ENCODE data around the gene SPATA32. TPM values are rescaled to one million over a fixed set of nuclear protein-coding genes. Genes with fewer than 3 reads are reported as not detected.
A peak's percentile ranks its signal among the peaks of the same experiment; 100 is the strongest.

Gene SPATA32
- total and polyA plus RNA-seq, 2 donors, result 0.05 to 0.21 TPM

- Histone ChIP-seq H3K27me3 (ENCODE audit: control insufficient read depth in 2 of 2, insufficient read depth in 1 of 2, low read length in 1 of 2) (no peaks in the 10 kb centered on the region), H3K27ac (ENCODE audit: low read depth in 1 of 2, low read length in 1 of 2) (peak overlapping the region; percentile 94 to 100), H3K4me3 (ENCODE audit: low read length in 2 of 2) (peak overlapping the region in 1 of 2 donors; percentile 83), H3K36me3 (ENCODE audit: control insufficient read depth in 2 of 2, insufficient read depth in 2 of 2, low read length in 1 of 2) (peaks cover 65 to 74% of the 10 kb centered on the region in 2 donors), H3K4me1 (ENCODE audit: control insufficient read depth in 2 of 2, insufficient read depth in 2 of 2, low read length in 2 of 2) (peaks cover 36 to 50% of the 10 kb centered on the region in 2 donors), H3K9me3 (ENCODE audit: control insufficient read depth in 2 of 2, insufficient read depth in 1 of 2, low read length in 1 of 2) (peaks cover 0 to 10% of the 10 kb centered on the region in 2 donors)
- no peak for DNase-seq (ENCODE audit: low read depth in 6 of 9, low spot score in 9 of 9)
- 95% methylated on average over 8 of the region's 8 CpGs for WGBS
Measured at GRCh38 chr17:45246338-45246737, 15.6 kb downstream of the SPATA32 start.

- Histone ChIP-seq H3K4me3 (ENCODE audit: low read length in 2 of 2) (no peak overlapping the region), H3K36me3 (ENCODE audit: control insufficient read depth in 2 of 2, insufficient read depth in 2 of 2, low read length in 1 of 2) (peaks cover 74 to 75% of the 10 kb centered on the region in 2 donors), H3K4me1 (ENCODE audit: control insufficient read depth in 2 of 2, insufficient read depth in 2 of 2, low read length in 2 of 2) (peaks cover 26 to 37% of the 10 kb centered on the region in 2 donors), H3K27ac (ENCODE audit: low read depth in 1 of 2, low read length in 1 of 2) (no peak overlapping the region), H3K27me3 (ENCODE audit: control insufficient read depth in 2 of 2, insufficient read depth in 1 of 2, low read length in 1 of 2) (no peaks in the 10 kb centered on the region), H3K9me3 (ENCODE audit: control insufficient read depth in 2 of 2, insufficient read depth in 1 of 2, low read length in 1 of 2) (peaks cover 0 to 4% of the 10 kb centered on the region in 2 donors)
- DNase-seq (ENCODE audit: low read depth in 6 of 9, low spot score in 9 of 9), result no peak
- 96% methylated on average over 21 of the region's 21 CpGs for WGBS
Measured at GRCh38 chr17:45244725-45245656, 16.9 kb downstream of the SPATA32 start.

- H3K36me3 ChIP-seq (ENCODE audit: control insufficient read depth in 2 of 2, insufficient read depth in 2 of 2, low read length in 1 of 2), result peaks cover 78 to 82% of the 10 kb centered on the region in 2 donors
- no peaks in the 10 kb centered on the region for H3K27me3 ChIP-seq (ENCODE audit: control insufficient read depth in 2 of 2, insufficient read depth in 1 of 2, low read length in 1 of 2)
- H3K4me3 ChIP-seq (ENCODE audit: low read length in 2 of 2), result no peak overlapping the region
- no peak overlapping the region for H3K27ac ChIP-seq (ENCODE audit: low read depth in 1 of 2, low read length in 1 of 2)
- peaks cover 0 to 4% of the 10 kb centered on the region in 2 donors for H3K9me3 ChIP-seq (ENCODE audit: control insufficient read depth in 2 of 2, insufficient read depth in 1 of 2, low read length in 1 of 2)
- DNase-seq (ENCODE audit: low read depth in 6 of 9, low spot score in 9 of 9), result no peak
- H3K4me1 ChIP-seq (ENCODE audit: control insufficient read depth in 2 of 2, insufficient read depth in 2 of 2, low read length in 2 of 2), result peaks cover 14 to 25% of the 10 kb centered on the region in 2 donors
- 96% methylated on average over 18 of the region's 18 CpGs for WGBS
Measured at GRCh38 chr17:45243750-45244149, 18.1 kb downstream of the SPATA32 start.

- H3K27ac ChIP-seq (ENCODE audit: low read depth in 1 of 2, low read length in 1 of 2), result no peak overlapping the region
- no peak overlapping the region for H3K4me3 ChIP-seq (ENCODE audit: low read length in 2 of 2)
- H3K36me3 ChIP-seq (ENCODE audit: control insufficient read depth in 2 of 2, insufficient read depth in 2 of 2, low read length in 1 of 2), result peaks cover 94 to 99% of the 10 kb centered on the region in 2 donors
- peaks cover 0 to 4% of the 10 kb centered on the region in 2 donors for H3K9me3 ChIP-seq (ENCODE audit: control insufficient read depth in 2 of 2, insufficient read depth in 1 of 2, low read length in 1 of 2)
- 96% methylated on average over 18 of the region's 18 CpGs for WGBS
- no peaks in the 10 kb centered on the region for H3K27me3 ChIP-seq (ENCODE audit: control insufficient read depth in 2 of 2, insufficient read depth in 1 of 2, low read length in 1 of 2)
- H3K4me1 ChIP-seq (ENCODE audit: control insufficient read depth in 2 of 2, insufficient read depth in 2 of 2, low read length in 2 of 2), result peaks cover 11 to 14% of the 10 kb centered on the region in 2 donors
- DNase-seq (ENCODE audit: low read depth in 6 of 9, low spot score in 9 of 9), result no peak
Measured at GRCh38 chr17:45242029-45242414, 19.9 kb downstream of the SPATA32 start.

GRCh38 chr17:45241328-45242028 lies 20.4 kb downstream of the SPATA32 start:
- WGBS, result 94% methylated on average over 62 of the region's 62 CpGs
- no peaks in the 10 kb centered on the region for H3K27me3 ChIP-seq (ENCODE audit: control insufficient read depth in 2 of 2, insufficient read depth in 1 of 2, low read length in 1 of 2)
- peaks cover 0 to 4% of the 10 kb centered on the region in 2 donors for H3K9me3 ChIP-seq (ENCODE audit: control insufficient read depth in 2 of 2, insufficient read depth in 1 of 2, low read length in 1 of 2)
- no peak for DNase-seq (ENCODE audit: low read depth in 6 of 9, low spot score in 9 of 9)
- no peak overlapping the region for H3K27ac ChIP-seq (ENCODE audit: low read depth in 1 of 2, low read length in 1 of 2)
- H3K4me3 ChIP-seq (ENCODE audit: low read length in 2 of 2), result no peak overlapping the region
- peaks cover 96% of the 10 kb centered on the region in 2 donors for H3K36me3 ChIP-seq (ENCODE audit: control insufficient read depth in 2 of 2, insufficient read depth in 2 of 2, low read length in 1 of 2)
- peaks cover 7 to 8% of the 10 kb centered on the region in 2 donors for H3K4me1 ChIP-seq (ENCODE audit: control insufficient read depth in 2 of 2, insufficient read depth in 2 of 2, low read length in 2 of 2)

GRCh38 chr17:45240905-45241327 lies 21.0 kb downstream of the SPATA32 start:
- Histone ChIP-seq H3K36me3 (ENCODE audit: control insufficient read depth in 2 of 2, insufficient read depth in 2 of 2, low read length in 1 of 2) (peaks cover 96% of the 10 kb centered on the region in 2 donors), H3K27me3 (ENCODE audit: control insufficient read depth in 2 of 2, insufficient read depth in 1 of 2, low read length in 1 of 2) (no peaks in the 10 kb centered on the region), H3K9me3 (ENCODE audit: control insufficient read depth in 2 of 2, insufficient read depth in 1 of 2, low read length in 1 of 2) (peaks cover 0 to 4% of the 10 kb centered on the region in 2 donors), H3K27ac (ENCODE audit: low read depth in 1 of 2, low read length in 1 of 2) (no peak overlapping the region), H3K4me1 (ENCODE audit: control insufficient read depth in 2 of 2, insufficient read depth in 2 of 2, low read length in 2 of 2) (peaks cover 3 to 7% of the 10 kb centered on the region in 2 donors), H3K4me3 (ENCODE audit: low read length in 2 of 2) (no peak overlapping the region)
- WGBS, result 96% methylated on average over 21 of the region's 21 CpGs
- no peak for DNase-seq (ENCODE audit: low read depth in 6 of 9, low spot score in 9 of 9)

GRCh38 chr17:45238155-45238774 lies 23.6 kb downstream of the SPATA32 start:
- Histone ChIP-seq H3K27ac (ENCODE audit: low read depth in 1 of 2, low read length in 1 of 2) (no peak overlapping the region), H3K4me3 (ENCODE audit: low read length in 2 of 2) (no peak overlapping the region), H3K9me3 (ENCODE audit: control insufficient read depth in 2 of 2, insufficient read depth in 1 of 2, low read length in 1 of 2) (peaks cover 0 to 4% of the 10 kb centered on the region in 2 donors), H3K36me3 (ENCODE audit: control insufficient read depth in 2 of 2, insufficient read depth in 2 of 2, low read length in 1 of 2) (peaks cover 82 to 83% of the 10 kb centered on the region in 2 donors), H3K27me3 (ENCODE audit: control insufficient read depth in 2 of 2, insufficient read depth in 1 of 2, low read length in 1 of 2) (no peaks in the 10 kb centered on the region), H3K4me1 (ENCODE audit: control insufficient read depth in 2 of 2, insufficient read depth in 2 of 2, low read length in 2 of 2) (peaks cover 12 to 25% of the 10 kb centered on the region in 2 donors)
- DNase-seq (ENCODE audit: low read depth in 6 of 9, low spot score in 9 of 9), result no peak
- WGBS, result 97% methylated on average over 7 of the region's 7 CpGs

- H3K4me3 ChIP-seq (ENCODE audit: low read length in 2 of 2), result no peak overlapping the region
- H3K4me1 ChIP-seq (ENCODE audit: control insufficient read depth in 2 of 2, insufficient read depth in 2 of 2, low read length in 2 of 2), result peaks cover 12 to 31% of the 10 kb centered on the region in 2 donors
- no peak overlapping the region for H3K27ac ChIP-seq (ENCODE audit: low read depth in 1 of 2, low read length in 1 of 2)
- H3K27me3 ChIP-seq (ENCODE audit: control insufficient read depth in 2 of 2, insufficient read depth in 1 of 2, low read length in 1 of 2), result no peaks in the 10 kb centered on the region
- DNase-seq (ENCODE audit: low read depth in 6 of 9, low spot score in 9 of 9), result no peak
- peaks cover 82% of the 10 kb centered on the region in 2 donors for H3K36me3 ChIP-seq (ENCODE audit: control insufficient read depth in 2 of 2, insufficient read depth in 2 of 2, low read length in 1 of 2)
- peaks cover 0 to 4% of the 10 kb centered on the region in 2 donors for H3K9me3 ChIP-seq (ENCODE audit: control insufficient read depth in 2 of 2, insufficient read depth in 1 of 2, low read length in 1 of 2)
- WGBS, result 97% methylated on average over 2 of the region's 2 CpGs
Measured at GRCh38 chr17:45237686-45238085, 24.2 kb downstream of the SPATA32 start.

Measured in thymus (tissue), 11 donors.